Neutrophil (primary cell): ENCODE results near the gene RNF212B.

ENCODE experiments used
- H3K27ac ChIP-seq: fragments of 200-600 bp; sonication (generic); 2 replicates; pipeline ENCODE4 v1.5.1; 2016; ENCODE audit warnings: mild to moderate bottlenecking, moderate library complexity
- H3K27me3 ChIP-seq: fragments of 200-600 bp; sonication (generic); 2 replicates; pipeline ENCODE4 v1.6.0; 2016; ENCODE audit warnings: mild to moderate bottlenecking
- H3K36me3 ChIP-seq: fragments of 200-600 bp; sonication (generic); 2 replicates; pipeline ENCODE4 v1.5.1; 2017
- H3K4me1 ChIP-seq, 2 experiments: fragments of 200-600 bp in 1 of 2; sonication (generic) in 1 of 2; 1 replicate in 1 of 2; 2 replicates in 1 of 2; pipeline versions ENCODE4 v1.5.1 to v1.6.1; 2013 to 2016; ENCODE audit warnings: low read depth in 1 of 2, low read length in 1 of 2, mild to moderate bottlenecking in 1 of 2, moderate library complexity in 1 of 2; ENCODE audit not compliant: control insufficient read depth in 1 of 2, insufficient read depth in 1 of 2
- H3K4me3 ChIP-seq, 2 experiments: fragments of 200-600 bp in 1 of 2; sonication (generic) in 1 of 2; 1 replicate in 1 of 2; 2 replicates in 1 of 2; pipeline ENCODE4 v1.5.1; 2013 to 2016; ENCODE audit warnings: low read depth in 1 of 2, low read length in 1 of 2, mild to moderate bottlenecking in 1 of 2, moderate library complexity in 1 of 2
- H3K9me3 ChIP-seq: fragments of 200-600 bp; sonication (generic); 2 replicates; pipeline ENCODE4 v1.5.1; 2016
- CTCF ChIP-seq: fragments of 200-600 bp; sonication (generic); IDR thresholded peaks from 2 replicates; pipeline ENCODE4 v1.5.1; 2016; ENCODE audit warnings: antibody characterized with exemption

Gene RNF212B

GRCh38 chr14:23319746-23320583, 82.2 kb downstream of the RNF212B start:
- peak overlapping the region; percentile 74 to 97 for H3K4me3 ChIP-seq
- no peaks in the 10 kb centered on the region for H3K27me3 ChIP-seq
- H3K36me3 ChIP-seq = peaks cover 24% of the 10 kb centered on the region
- H3K4me1 ChIP-seq = peaks cover 24 to 25% of the 10 kb centered on the region in 2 experiments
- TF ChIP-seq CTCF = no peak
- no peaks in the 10 kb centered on the region for H3K9me3 ChIP-seq
- H3K27ac ChIP-seq = peak overlapping the region; percentile 94

GRCh38 chr14:23320584-23321571, 83.1 kb downstream of the RNF212B start, which contains the start of gene PABPN1:
PABPN1 (plus strand) TSS chr14:23321457; CDS start chr14:23321470, 13 bp downstream.
- no peaks in the 10 kb centered on the region for H3K9me3 ChIP-seq
- peak within 1 kb of the TSS; percentile 74 to 97 for H3K4me3 ChIP-seq
- peak; percentile 27 for TF ChIP-seq CTCF
- H3K36me3 ChIP-seq = peaks cover 31% of the 10 kb centered on the region
- H3K27me3 ChIP-seq = no peaks in the 10 kb centered on the region
- peaks cover 24 to 25% of the 10 kb centered on the region in 2 experiments for H3K4me1 ChIP-seq
- H3K27ac ChIP-seq = peak within 1 kb of the TSS; percentile 94

GRCh38 chr14:23321572-23322547, 84.1 kb downstream of the RNF212B start:
- peak overlapping the region; percentile 74 to 97 for H3K4me3 ChIP-seq
- no peaks in the 10 kb centered on the region for H3K27me3 ChIP-seq
- H3K4me1 ChIP-seq = peaks cover 24 to 25% of the 10 kb centered on the region in 2 experiments
- TF ChIP-seq CTCF = no peak
- peaks cover 38% of the 10 kb centered on the region for H3K36me3 ChIP-seq
- peak overlapping the region; percentile 94 for H3K27ac ChIP-seq
- H3K9me3 ChIP-seq = no peaks in the 10 kb centered on the region
